ENCODE data around the gene ATP8B4.
A peak's percentile ranks its signal among the peaks of the same experiment; 100 is the strongest.

Gene ATP8B4

DNA sequence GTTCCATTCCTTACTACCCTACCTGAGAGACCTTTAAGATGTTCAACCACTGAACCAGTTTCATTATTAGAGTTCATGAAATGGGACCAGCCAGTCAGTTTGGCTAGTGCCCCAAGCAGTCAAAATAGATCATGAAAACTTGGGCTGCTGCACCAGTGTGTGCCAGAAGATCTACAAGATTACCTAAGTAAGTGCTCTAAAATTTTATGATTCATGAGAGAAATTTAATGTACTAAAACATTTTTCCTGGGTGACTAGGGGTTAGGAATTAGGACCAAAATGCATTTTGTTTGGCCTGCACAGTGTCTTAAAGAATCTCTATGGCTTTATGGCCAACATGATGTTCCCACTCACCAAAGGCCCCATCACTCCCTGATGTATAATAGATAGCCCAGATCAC, 214.7 kb downstream of the ATP8B4 start:
- Histone ChIP-seq H3K14ac (ENCODE audit: low read length) (no peak overlapping the region), H3K4me3 (ENCODE audit: low read depth, low read length) (no peak overlapping the region), H3K27ac (ENCODE audit: low read depth, low read length) (no peak overlapping the region), H3K79me2 (ENCODE audit: control insufficient read depth, insufficient read depth, low read length, poor library complexity) (no peaks in the 10 kb centered on the region), H2BK12ac (ENCODE audit: low read length) (no peak overlapping the region), H3K9me3 (ENCODE audit: insufficient read depth, low read depth, low read length) (peaks cover 7% of the 10 kb centered on the region), H3K18ac (ENCODE audit: low read length) (no peak overlapping the region), H3K4me1 (ENCODE audit: control insufficient read depth in 1 of 2, insufficient read depth in 2 of 2, low read length in 2 of 2) (peaks cover 0 to 7% of the 10 kb centered on the region in 2 experiments), H3K23ac (ENCODE audit: low read length) (no peak overlapping the region), H4K8ac (ENCODE audit: low read depth, low read length) (no peak overlapping the region), H3K4me2 (ENCODE audit: low read length) (no peak overlapping the region), H2BK120ac (ENCODE audit: insufficient read depth, low read length, poor library complexity) (no peak overlapping the region), H3K9ac (ENCODE audit: low read length) (no peak overlapping the region), H2BK5ac (ENCODE audit: low read depth, low read length, poor library complexity) (no peak overlapping the region), H3K79me1 (ENCODE audit: low read length) (no peaks in the 10 kb centered on the region), H3K27me3 (ENCODE audit: insufficient read depth, low read length) (no peaks in the 10 kb centered on the region), H4K91ac (ENCODE audit: low read depth, low read length) (no peak overlapping the region), H4K12ac (ENCODE audit: low read depth, low read length) (no peak overlapping the region), H2AK5ac (ENCODE audit: low read length) (no peak overlapping the region), H3K36me3 (ENCODE audit: control insufficient read depth in 1 of 2, insufficient read depth in 2 of 2, low read length in 2 of 2) (no peaks in the 10 kb centered on the region), H2AFZ (ENCODE audit: insufficient read depth, low read length, poor library complexity) (no peak overlapping the region), H3K4ac (ENCODE audit: low read depth, low read length) (no peak overlapping the region)
- DNase-seq: no peak

DNA sequence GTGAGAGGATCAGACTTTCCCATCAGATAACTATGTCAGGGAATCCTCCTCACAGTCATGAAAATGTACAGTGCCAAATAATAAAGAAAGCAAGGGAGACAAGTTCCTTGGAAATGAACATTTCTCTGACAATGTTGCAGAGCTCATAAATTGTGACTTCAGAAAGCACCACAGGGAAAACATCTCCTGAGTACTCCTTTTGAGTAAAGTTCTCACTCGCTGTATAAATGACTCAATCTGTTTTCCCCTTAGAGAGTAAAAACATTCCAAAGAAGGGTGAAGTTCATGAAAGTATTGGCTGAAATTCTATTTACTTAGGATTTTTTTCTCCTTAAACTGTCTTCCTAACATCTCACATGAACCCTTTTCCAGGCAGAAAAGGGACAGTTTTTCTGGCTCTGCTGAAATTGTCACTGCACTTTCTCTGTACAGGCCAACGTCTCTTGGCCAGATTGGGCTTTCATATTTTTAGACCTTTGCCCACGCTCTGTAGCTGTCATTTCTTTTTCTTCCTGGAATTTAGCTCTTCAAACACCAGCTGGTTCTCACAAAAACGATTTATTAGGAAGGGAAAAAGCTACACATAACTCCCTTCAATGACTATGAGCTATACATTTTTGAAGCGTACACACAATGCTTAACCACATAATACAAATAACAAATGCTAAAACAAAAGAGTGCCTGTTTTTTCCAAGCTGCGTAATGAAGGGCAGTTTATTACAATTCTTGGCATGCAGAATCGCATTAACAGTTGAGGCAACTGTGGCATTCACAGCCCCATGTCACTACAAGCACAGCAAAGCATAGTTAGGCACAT, 216.1 kb downstream of the ATP8B4 start:
- H3K36me3 ChIP-seq (ENCODE audit: control insufficient read depth in 1 of 2, insufficient read depth in 2 of 2, low read length in 2 of 2): no peaks in the 10 kb centered on the region
- no peak overlapping the region for H3K4ac ChIP-seq (ENCODE audit: low read depth, low read length)
- no peak overlapping the region for H2AFZ ChIP-seq (ENCODE audit: insufficient read depth, low read length, poor library complexity)
- H3K27ac ChIP-seq (ENCODE audit: low read depth, low read length): no peak overlapping the region
- H3K9ac ChIP-seq (ENCODE audit: low read length): no peak overlapping the region
- no peak overlapping the region for H4K12ac ChIP-seq (ENCODE audit: low read depth, low read length)
- no peak overlapping the region for H2BK12ac ChIP-seq (ENCODE audit: low read length)
- WGBS (ENCODE audit: extremely low coverage, insufficient coverage, insufficient read length): no CpG with 5 or more reads among the region's 7 CpGs
- H2AK5ac ChIP-seq (ENCODE audit: low read length): no peak overlapping the region
- no peak overlapping the region for H3K23ac ChIP-seq (ENCODE audit: low read length)
- H4K8ac ChIP-seq (ENCODE audit: low read depth, low read length): no peak overlapping the region
- H3K18ac ChIP-seq (ENCODE audit: low read length): no peak overlapping the region
- no peak overlapping the region for H3K14ac ChIP-seq (ENCODE audit: low read length)
- H3K9me3 ChIP-seq (ENCODE audit: insufficient read depth, low read depth, low read length): no peaks in the 10 kb centered on the region
- H2BK120ac ChIP-seq (ENCODE audit: insufficient read depth, low read length, poor library complexity): no peak overlapping the region
- H3K4me2 ChIP-seq (ENCODE audit: low read length): no peak overlapping the region
- H4K91ac ChIP-seq (ENCODE audit: low read depth, low read length): no peak overlapping the region
- DNase-seq: no peak
- no peaks in the 10 kb centered on the region for H3K4me1 ChIP-seq (ENCODE audit: control insufficient read depth in 1 of 2, insufficient read depth in 2 of 2, low read length in 2 of 2)
- H2BK5ac ChIP-seq (ENCODE audit: low read depth, low read length, poor library complexity): no peak overlapping the region
- no peaks in the 10 kb centered on the region for H3K79me2 ChIP-seq (ENCODE audit: control insufficient read depth, insufficient read depth, low read length, poor library complexity)
- H3K4me3 ChIP-seq (ENCODE audit: low read depth, low read length): no peak overlapping the region
- H3K27me3 ChIP-seq (ENCODE audit: insufficient read depth, low read length): no peaks in the 10 kb centered on the region
- peaks cover 2% of the 10 kb centered on the region for H3K79me1 ChIP-seq (ENCODE audit: low read length)

DNA sequence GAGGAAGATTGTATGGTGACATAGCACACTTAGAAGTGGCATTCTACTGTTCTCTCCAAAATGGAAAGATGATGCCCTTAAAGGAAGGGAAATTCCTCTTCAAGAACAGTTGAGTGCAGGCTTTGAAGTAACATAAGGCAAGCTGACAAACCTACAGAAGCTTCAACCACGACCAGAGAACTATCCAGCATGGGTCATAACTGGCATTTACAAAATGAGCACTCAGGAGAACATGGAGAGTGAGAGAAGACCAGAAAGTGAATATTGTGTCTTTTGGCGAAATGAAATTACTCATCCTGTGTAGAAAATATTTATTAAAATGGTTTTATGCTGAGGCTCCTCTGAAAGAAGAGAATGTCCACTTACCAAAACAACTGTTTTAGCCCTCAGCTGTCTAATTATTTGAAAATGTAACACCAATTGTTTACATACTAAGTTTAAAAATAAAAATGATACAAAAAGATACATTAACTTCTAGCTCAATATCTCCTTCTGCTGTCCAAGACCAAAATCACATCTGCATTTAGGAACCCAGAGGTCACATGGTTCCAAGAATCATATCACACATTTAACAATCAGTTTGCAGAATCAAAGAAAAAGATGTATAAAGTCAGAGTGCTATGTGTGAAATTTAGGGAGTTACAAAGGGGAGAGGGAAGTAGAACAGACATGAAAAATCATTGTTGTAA, 216.9 kb downstream of the ATP8B4 start:
- Histone ChIP-seq H3K4me1 (ENCODE audit: control insufficient read depth in 1 of 2, insufficient read depth in 2 of 2, low read length in 2 of 2) (no peaks in the 10 kb centered on the region), H3K9me3 (ENCODE audit: insufficient read depth, low read depth, low read length) (no peaks in the 10 kb centered on the region), H3K27me3 (ENCODE audit: insufficient read depth, low read length) (no peaks in the 10 kb centered on the region), H3K18ac (ENCODE audit: low read length) (no peak overlapping the region), H3K4ac (ENCODE audit: low read depth, low read length) (no peak overlapping the region), H2BK12ac (ENCODE audit: low read length) (peak overlapping the region; percentile 76), H3K79me1 (ENCODE audit: low read length) (peaks cover 2% of the 10 kb centered on the region), H4K91ac (ENCODE audit: low read depth, low read length) (no peak overlapping the region), H2BK5ac (ENCODE audit: low read depth, low read length, poor library complexity) (peak overlapping the region; percentile 9), H2BK120ac (ENCODE audit: insufficient read depth, low read length, poor library complexity) (no peak overlapping the region), H4K12ac (ENCODE audit: low read depth, low read length) (no peak overlapping the region), H3K4me2 (ENCODE audit: low read length) (no peak overlapping the region), H3K36me3 (ENCODE audit: control insufficient read depth in 1 of 2, insufficient read depth in 2 of 2, low read length in 2 of 2) (no peaks in the 10 kb centered on the region), H3K14ac (ENCODE audit: low read length) (no peak overlapping the region), H3K9ac (ENCODE audit: low read length) (no peak overlapping the region), H3K23ac (ENCODE audit: low read length) (no peak overlapping the region), H3K27ac (ENCODE audit: low read depth, low read length) (no peak overlapping the region), H2AFZ (ENCODE audit: insufficient read depth, low read length, poor library complexity) (no peak overlapping the region), H3K4me3 (ENCODE audit: low read depth, low read length) (no peak overlapping the region), H4K8ac (ENCODE audit: low read depth, low read length) (no peak overlapping the region), H3K79me2 (ENCODE audit: control insufficient read depth, insufficient read depth, low read length, poor library complexity) (no peaks in the 10 kb centered on the region), H2AK5ac (ENCODE audit: low read length) (no peak overlapping the region)
- no CpG with 5 or more reads among the region's 2 CpGs for WGBS (ENCODE audit: extremely low coverage, insufficient coverage, insufficient read length)
- DNase-seq: no peak

DNA sequence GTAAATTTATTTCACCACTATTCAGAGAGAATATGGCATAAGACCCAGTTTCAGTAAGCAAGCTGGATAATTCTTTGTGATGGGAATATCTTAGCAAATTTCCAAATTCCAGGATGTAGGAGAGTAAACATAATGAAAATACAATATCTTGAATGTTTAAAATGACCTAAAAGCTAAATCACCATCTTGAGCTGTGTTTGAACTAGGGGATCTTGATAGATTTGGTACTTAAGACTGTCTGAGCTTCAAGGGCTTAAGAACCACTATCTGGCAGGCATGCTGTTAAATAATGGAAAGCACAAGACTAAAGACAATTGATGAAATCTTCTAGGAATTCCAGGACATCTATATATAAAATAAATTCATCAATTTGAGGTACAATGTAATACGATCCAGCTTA, 217.7 kb downstream of the ATP8B4 start:
- H3K18ac ChIP-seq (ENCODE audit: low read length): no peak overlapping the region
- no peak overlapping the region for H3K4ac ChIP-seq (ENCODE audit: low read depth, low read length)
- no peaks in the 10 kb centered on the region for H3K27me3 ChIP-seq (ENCODE audit: insufficient read depth, low read length)
- H3K14ac ChIP-seq (ENCODE audit: low read length): no peak overlapping the region
- H2AFZ ChIP-seq (ENCODE audit: insufficient read depth, low read length, poor library complexity): no peak overlapping the region
- H3K79me2 ChIP-seq (ENCODE audit: control insufficient read depth, insufficient read depth, low read length, poor library complexity): no peaks in the 10 kb centered on the region
- H3K9ac ChIP-seq (ENCODE audit: low read length): no peak overlapping the region
- no peak overlapping the region for H2BK120ac ChIP-seq (ENCODE audit: insufficient read depth, low read length, poor library complexity)
- no peak for DNase-seq
- H2BK12ac ChIP-seq (ENCODE audit: low read length): no peak overlapping the region
- no peak overlapping the region for H3K27ac ChIP-seq (ENCODE audit: low read depth, low read length)
- no peak overlapping the region for H2BK5ac ChIP-seq (ENCODE audit: low read depth, low read length, poor library complexity)
- H3K36me3 ChIP-seq (ENCODE audit: control insufficient read depth in 1 of 2, insufficient read depth in 2 of 2, low read length in 2 of 2): no peaks in the 10 kb centered on the region
- no peak overlapping the region for H3K4me2 ChIP-seq (ENCODE audit: low read length)
- H3K4me1 ChIP-seq (ENCODE audit: control insufficient read depth in 1 of 2, insufficient read depth in 2 of 2, low read length in 2 of 2): no peaks in the 10 kb centered on the region
- peaks cover 2% of the 10 kb centered on the region for H3K79me1 ChIP-seq (ENCODE audit: low read length)
- H3K9me3 ChIP-seq (ENCODE audit: insufficient read depth, low read depth, low read length): no peaks in the 10 kb centered on the region
- no peak overlapping the region for H2AK5ac ChIP-seq (ENCODE audit: low read length)
- no peak overlapping the region for H4K91ac ChIP-seq (ENCODE audit: low read depth, low read length)
- no peak overlapping the region for H3K23ac ChIP-seq (ENCODE audit: low read length)
- H4K12ac ChIP-seq (ENCODE audit: low read depth, low read length): no peak overlapping the region
- no CpG with 5 or more reads among the region's 1 CpG for WGBS (ENCODE audit: extremely low coverage, insufficient coverage, insufficient read length)
- no peak overlapping the region for H4K8ac ChIP-seq (ENCODE audit: low read depth, low read length)
- H3K4me3 ChIP-seq (ENCODE audit: low read depth, low read length): no peak overlapping the region
